HepG2 (cell line): ENCODE results near the gene IL13.

Experiments
- CC2D1A ChIP-seq: sonication (generic); formaldehyde crosslinking; IDR thresholded peaks from 2 replicates; pipeline ENCODE4 v1.8.1; 2023; ENCODE audit warnings: mild to moderate bottlenecking, missing genetic modification reagents
- ETV6 ChIP-seq: sonication (generic); formaldehyde crosslinking; conservative IDR thresholded peaks from 2 replicates; pipeline ENCODE4 v1.4.0; 2020; ENCODE audit warnings: missing genetic modification reagents
- JUNB ChIP-seq: sonication (generic); formaldehyde crosslinking; IDR thresholded peaks from 2 replicates; pipeline ENCODE4 v1.8.0; 2022; ENCODE audit warnings: missing genetic modification reagents, mild to moderate bottlenecking, borderline replicate concordance
- ZNF562 ChIP-seq: sonication (generic); formaldehyde crosslinking; IDR thresholded peaks from 2 replicates; pipeline ENCODE4 v1.8.0; 2022; ENCODE audit warnings: missing genetic modification reagents, borderline replicate concordance
- TF ChIP-seq, protein P1 (sequence below): sonication (generic); formaldehyde crosslinking; IDR thresholded peaks from 2 replicates; pipeline ENCODE4 v1.5.0; 2020; ENCODE audit warnings: mild to moderate bottlenecking, missing genetic modification reagents, moderate library complexity
- TF ChIP-seq, protein P2 (sequence below): sonication (generic); IDR thresholded peaks from 2 replicates; pipeline ENCODE4 v1.6.1; 2016; ENCODE audit warnings: low read depth, borderline replicate concordance

DNA sequence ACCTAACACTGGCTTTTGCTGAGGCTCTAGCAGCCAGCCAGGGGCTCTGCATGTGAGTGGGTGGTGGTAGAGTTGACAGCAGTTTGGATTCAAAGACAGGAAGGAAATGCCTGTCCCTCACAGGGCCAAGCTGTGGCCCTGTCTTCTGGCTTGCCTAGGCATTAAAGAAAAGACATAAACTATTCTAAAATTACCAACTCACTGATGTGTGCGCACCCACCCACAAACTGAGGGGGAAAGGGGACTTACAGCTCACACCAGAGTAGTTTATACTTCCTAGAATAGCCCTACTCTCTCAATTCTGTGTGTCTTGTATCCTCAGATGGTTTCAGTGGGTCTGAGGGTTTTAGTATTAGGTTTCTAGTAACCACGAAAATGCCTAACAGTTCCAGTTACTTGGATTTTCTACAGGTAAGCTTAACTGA lies 18.3 kb upstream of the IL13 start:
- TF ChIP-seq, protein P1, sequence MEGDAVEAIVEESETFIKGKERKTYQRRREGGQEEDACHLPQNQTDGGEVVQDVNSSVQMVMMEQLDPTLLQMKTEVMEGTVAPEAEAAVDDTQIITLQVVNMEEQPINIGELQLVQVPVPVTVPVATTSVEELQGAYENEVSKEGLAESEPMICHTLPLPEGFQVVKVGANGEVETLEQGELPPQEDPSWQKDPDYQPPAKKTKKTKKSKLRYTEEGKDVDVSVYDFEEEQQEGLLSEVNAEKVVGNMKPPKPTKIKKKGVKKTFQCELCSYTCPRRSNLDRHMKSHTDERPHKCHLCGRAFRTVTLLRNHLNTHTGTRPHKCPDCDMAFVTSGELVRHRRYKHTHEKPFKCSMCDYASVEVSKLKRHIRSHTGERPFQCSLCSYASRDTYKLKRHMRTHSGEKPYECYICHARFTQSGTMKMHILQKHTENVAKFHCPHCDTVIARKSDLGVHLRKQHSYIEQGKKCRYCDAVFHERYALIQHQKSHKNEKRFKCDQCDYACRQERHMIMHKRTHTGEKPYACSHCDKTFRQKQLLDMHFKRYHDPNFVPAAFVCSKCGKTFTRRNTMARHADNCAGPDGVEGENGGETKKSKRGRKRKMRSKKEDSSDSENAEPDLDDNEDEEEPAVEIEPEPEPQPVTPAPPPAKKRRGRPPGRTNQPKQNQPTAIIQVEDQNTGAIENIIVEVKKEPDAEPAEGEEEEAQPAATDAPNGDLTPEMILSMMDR = no peak
- no peak for TF ChIP-seq CC2D1A (CRISPR knock-in tag)
- TF ChIP-seq JUNB (CRISPR knock-in tag) = no peak
- no peak for TF ChIP-seq ETV6 (CRISPR knock-in tag)
- no peak for TF ChIP-seq ZNF562 (CRISPR knock-in tag)
- TF ChIP-seq, protein P2, sequence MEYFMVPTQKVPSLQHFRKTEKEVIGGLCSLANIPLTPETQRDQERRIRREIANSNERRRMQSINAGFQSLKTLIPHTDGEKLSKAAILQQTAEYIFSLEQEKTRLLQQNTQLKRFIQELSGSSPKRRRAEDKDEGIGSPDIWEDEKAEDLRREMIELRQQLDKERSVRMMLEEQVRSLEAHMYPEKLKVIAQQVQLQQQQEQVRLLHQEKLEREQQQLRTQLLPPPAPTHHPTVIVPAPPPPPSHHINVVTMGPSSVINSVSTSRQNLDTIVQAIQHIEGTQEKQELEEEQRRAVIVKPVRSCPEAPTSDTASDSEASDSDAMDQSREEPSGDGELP = no peak
